ENCODE results near the gene NSUN2. TPM values are rescaled to one million over a fixed set of nuclear protein-coding genes. Genes with fewer than 3 reads are reported as not detected.

NSUN2 gene
- total RNA-seq, 3 donors from 2014 or later (not counting 1 experiment from before 2014, with no cell fraction given) = 61.3 to 87.4 (median 81.4) TPM

GRCh38 chr5:6568383-6568782 is 64.5 kb downstream of the NSUN2 start:
- intact Hi-C loops (cut with micrococcal nuclease) = no loop called here
- Mint-ChIP-seq H3K9me3 (no peaks in the 10 kb centered on the region), H3K36me3 (no peaks in the 10 kb centered on the region), H3K27me3 (ENCODE audit: low read depth in 2 of 2) (peaks cover 0 to 7% of the 10 kb centered on the region in 2 donors), H3K4me1 (no peaks in the 10 kb centered on the region), H3K27ac (no peak overlapping the region), H3K4me3 (no peak overlapping the region)
- Histone ChIP-seq H3K9me3 (ENCODE audit: control insufficient read depth, insufficient read depth, low read length) (no peaks in the 10 kb centered on the region), H3K27me3 (ENCODE audit: control insufficient read depth, insufficient read depth, low read length) (no peaks in the 10 kb centered on the region), H3K27ac (ENCODE audit: low read length) (no peak overlapping the region), H3K36me3 (ENCODE audit: control insufficient read depth, insufficient read depth, low read length) (no peaks in the 10 kb centered on the region), H3K4me3 (ENCODE audit: low read length) (no peak overlapping the region), H3K4me1 (ENCODE audit: control insufficient read depth, insufficient read depth, low read length) (no peaks in the 10 kb centered on the region)
- ATAC-seq (no peak), DNase-seq (no peak)
- TF ChIP-seq CTCF (IDR thresholded peaks at IDR 0.05) = no peak
- 73% methylated on average over 6 of the region's 6 CpGs for WGBS (ENCODE audit: insufficient coverage)

- TF ChIP-seq CTCF (IDR thresholded peaks at IDR 0.05) = no peak
- peaks cover 0 to 7% of the 10 kb centered on the region in 2 donors for H3K27me3 Mint-ChIP-seq (ENCODE audit: low read depth in 2 of 2)
- H3K4me1 Mint-ChIP-seq = no peaks in the 10 kb centered on the region
- intact Hi-C loops (cut with micrococcal nuclease) = no loop called here
- Histone ChIP-seq H3K27ac (ENCODE audit: low read length) (no peak overlapping the region), H3K4me1 (ENCODE audit: control insufficient read depth, insufficient read depth, low read length) (no peaks in the 10 kb centered on the region), H3K9me3 (ENCODE audit: control insufficient read depth, insufficient read depth, low read length) (no peaks in the 10 kb centered on the region), H3K4me3 (ENCODE audit: low read length) (no peak overlapping the region), H3K36me3 (ENCODE audit: control insufficient read depth, insufficient read depth, low read length) (no peaks in the 10 kb centered on the region), H3K27me3 (ENCODE audit: control insufficient read depth, insufficient read depth, low read length) (no peaks in the 10 kb centered on the region)
- no peak for ATAC-seq
- no peak for DNase-seq
- no peaks in the 10 kb centered on the region for H3K9me3 Mint-ChIP-seq
- no peaks in the 10 kb centered on the region for H3K36me3 Mint-ChIP-seq
- H3K4me3 Mint-ChIP-seq = no peak overlapping the region
- H3K27ac Mint-ChIP-seq = no peak overlapping the region
Observed at GRCh38 chr5:6567835-6568234, 65.0 kb downstream of the NSUN2 start.

DNA sequence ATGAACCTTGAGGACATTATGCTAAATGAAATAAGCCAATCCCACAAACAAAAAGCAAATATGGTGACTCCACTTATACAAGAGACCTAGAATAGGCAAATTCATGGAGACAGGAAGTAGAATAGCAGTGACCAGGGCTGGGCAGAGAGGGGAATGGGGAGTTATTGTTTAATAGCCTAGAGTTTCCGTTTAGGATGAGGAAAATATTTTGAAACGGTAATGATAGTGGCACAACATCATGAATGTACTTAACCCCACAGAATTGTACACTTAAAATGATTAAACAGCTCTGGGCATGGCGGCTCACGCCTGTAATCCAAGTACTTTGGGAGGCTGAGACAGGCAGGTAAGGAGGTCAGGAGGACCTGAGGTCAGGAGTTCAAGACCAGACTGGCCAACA is 65.8 kb downstream of the NSUN2 start:
- WGBS (ENCODE audit: insufficient coverage) = 100% methylated on average over 1 of the region's 4 CpGs
- DNase-seq = no peak
- ATAC-seq = no peak

More for the DNA sequence above, 65.8 kb downstream of the NSUN2 start:
- Histone ChIP-seq H3K4me1 (ENCODE audit: control insufficient read depth, insufficient read depth, low read length) (no peaks in the 10 kb centered on the region), H3K9me3 (ENCODE audit: control insufficient read depth, insufficient read depth, low read length) (no peaks in the 10 kb centered on the region), H3K27ac (ENCODE audit: low read length) (no peak overlapping the region), H3K4me3 (ENCODE audit: low read length) (no peak overlapping the region), H3K27me3 (ENCODE audit: control insufficient read depth, insufficient read depth, low read length) (no peaks in the 10 kb centered on the region), H3K36me3 (ENCODE audit: control insufficient read depth, insufficient read depth, low read length) (no peaks in the 10 kb centered on the region)
- Mint-ChIP-seq H3K36me3 (no peaks in the 10 kb centered on the region), H3K27me3 (ENCODE audit: low read depth in 2 of 2) (peaks cover 2 to 7% of the 10 kb centered on the region in 2 donors), H3K9me3 (no peaks in the 10 kb centered on the region), H3K27ac (no peak overlapping the region), H3K4me1 (no peaks in the 10 kb centered on the region), H3K4me3 (no peak overlapping the region)
- intact Hi-C loops (cut with micrococcal nuclease) = no loop called here
- no peak for TF ChIP-seq CTCF (IDR thresholded peaks at IDR 0.05)
